GM10266 (cell line): ENCODE measurements around the gene ISOC2.

ENCODE experiments used
- DNase-seq: peaks from one replicate; pipeline ENCODE4 v3.0.0; 2012; ENCODE audit errors: extremely low spot score
- CTCF ChIP-seq: IDR thresholded peaks from 2 replicates; pipeline ENCODE4 v1.5.1; 2012; ENCODE audit warnings: mild to moderate bottlenecking, low read depth; ENCODE audit not compliant: control insufficient read depth, insufficient read depth; ENCODE audit errors: missing control alignments

ISOC2 gene

GRCh38 chr19:55461259-55461973 is at the start of gene ISOC2:
TSS of gene ISOC2 (minus strand) at chr19:55461642. CDS start at chr19:55456486, 5,156 bp downstream.
- peak; percentile 100 for DNase-seq
- no peak for TF ChIP-seq CTCF

GRCh38 chr19:55508120-55508519 is 46.7 kb upstream of the ISOC2 start:
- TF ChIP-seq CTCF, result no peak
- DNase-seq, result no peak

- no peak for TF ChIP-seq CTCF
These were observed 43.5 kb upstream of the ISOC2 start for GRCh38 chr19:55504981-55505380.

GRCh38 chr19:55504252-55504603 is 42.8 kb upstream of the ISOC2 start:
- no peak for TF ChIP-seq CTCF
- no peak for DNase-seq

More at GRCh38 chr19:55504981-55505380, 43.5 kb upstream of the ISOC2 start:
- DNase-seq, result no peak

- DNase-seq, result peak; percentile 98
- TF ChIP-seq CTCF, result peak; percentile 99
These were observed 42.2 kb upstream of the ISOC2 start for GRCh38 chr19:55503502-55504251.

GRCh38 chr19:55503157-55503501 is 41.7 kb upstream of the ISOC2 start:
- DNase-seq, result no peak
- no peak for TF ChIP-seq CTCF
